Lung (tissue), 12 donors: Measurements from ENCODE around the gene CNN3. TPM values are rescaled to one million over a fixed set of nuclear protein-coding genes. Genes with fewer than 3 reads are reported as not detected.

Experiments used
- ATAC-seq: fragments of 200-7000 bp; cut with Tn5 transposase; one replicate; pipeline ENCODE4 v1.9.1; 2020; ENCODE audit warnings: moderate number of reproducible peaks; ENCODE audit not compliant: insufficient read depth, low FRiP score
- DNase-seq, 3 donors: peaks; one replicate each; pipeline ENCODE4 v3.0.0-alpha.2; 2013 to 2017
- H3K27ac ChIP-seq, 2 donors: one replicate each; pipeline ENCODE4 v1.5.1; 2013; ENCODE audit warnings: mild to moderate bottlenecking in 2 of 2, moderate library complexity in 2 of 2, control low read depth in 1 of 2, inconsistent platforms in 1 of 2, low read depth in 1 of 2, low read length in 1 of 2
- H3K27me3 ChIP-seq, 3 donors: one replicate each; pipeline ENCODE4 v1.5.1; 2013; ENCODE audit warnings: low read length in 2 of 3; ENCODE audit not compliant: control insufficient read depth in 3 of 3, insufficient read depth in 3 of 3
- H3K36me3 ChIP-seq, 4 donors: one replicate each; pipeline ENCODE4 v1.5.1; 2013; ENCODE audit warnings: low read length in 4 of 4, mild to moderate bottlenecking in 1 of 4, moderate library complexity in 1 of 4; ENCODE audit not compliant: control insufficient read depth in 4 of 4, insufficient read depth in 4 of 4
- H3K4me1 ChIP-seq, 5 donors: one replicate each; pipeline ENCODE4 v1.5.1; 2013; ENCODE audit warnings: low read length in 5 of 5, mild to moderate bottlenecking in 2 of 5, moderate library complexity in 1 of 5; ENCODE audit not compliant: control insufficient read depth in 5 of 5, insufficient read depth in 5 of 5
- H3K4me3 ChIP-seq: one replicate; pipeline ENCODE4 v1.5.1; 2013; ENCODE audit warnings: mild to moderate bottlenecking, control low read depth, moderate library complexity
- H3K9ac ChIP-seq, 2 donors: one replicate each; pipeline ENCODE4 v1.5.1; 2013; ENCODE audit warnings: low read length in 2 of 2, control low read depth in 1 of 2; ENCODE audit not compliant: insufficient read depth in 1 of 2
- H3K9me3 ChIP-seq, 4 donors: one replicate each; pipeline ENCODE4 v1.5.1; 2013; ENCODE audit warnings: low read length in 3 of 4, mild to moderate bottlenecking in 1 of 4, moderate library complexity in 1 of 4; ENCODE audit not compliant: control insufficient read depth in 4 of 4, insufficient read depth in 3 of 4
- CTCF ChIP-seq: IDR thresholded peaks from 2 replicates; pipeline ENCODE4 v1.5.1; 2012; ENCODE audit warnings: mild to moderate bottlenecking; ENCODE audit errors: control extremely low read depth, extremely low read depth
- WGBS, 2 donors: extraction: QIAGEN DNeasy Blood & Tissue Kit; methylation state at CpG; one replicate each; pipeline ENCODE4 v1.1.7; 2013; 5-methylcytosine and 5-hydroxymethylcytosine counted together
- polyA plus RNA-seq, 2 donors: library from polyadenylated mRNA; stranded (reverse); fragments of 200-250 nt; gene quantifications; one replicate each; pipeline ENCODE4 v1.2.1, GENCODE V29; 2013
- total RNA-seq, 2 donors: library from RNA; depleted of rRNA in 1 of 2; stranded (reverse); fragments of >200 nt in 1 of 2; gene quantifications; one replicate each; pipeline ENCODE4 v1.2.1, GENCODE V29; 2014 to 2021
- donor health status: control.
- donor health status: control.
- donor health status: Bipolar disorder and iron deficiency.
- donor health status: healthy.
- donor health status: DM: yes; HTN: yes; CAD: no.

Gene CNN3
- total and polyA plus RNA-seq, 4 donors: 79.9 to 265 (median 182) TPM

- Histone ChIP-seq H3K27ac (no peak overlapping the region), H3K27me3 (no peaks in the 10 kb centered on the region), H3K9ac (no peak overlapping the region), H3K9me3 (no peaks in the 10 kb centered on the region), H3K36me3 (no peaks in the 10 kb centered on the region), H3K4me3 (no peak overlapping the region), H3K4me1 (peaks cover 0 to 8% (median 4%) of the 10 kb centered on the region in 5 donors)
- 63 to 82% methylated on average over 4 of the region's 4 CpGs for WGBS, 2 donors
- DNase-seq (no peak), ATAC-seq (no peak)
- no peak for TF ChIP-seq CTCF
Observed at GRCh38 chr1:94872771-94873495, 54.0 kb downstream of the CNN3 start.

GRCh38 chr1:94871031-94871430, 55.9 kb downstream of the CNN3 start:
- 92 to 95% methylated on average over 2 of the region's 2 CpGs for WGBS, 2 donors
- H3K27ac ChIP-seq: no peak overlapping the region
- no peak for TF ChIP-seq CTCF

GRCh38 chr1:94866164-94866807, 60.6 kb downstream of the CNN3 start:
- TF ChIP-seq CTCF: no peak
- no peaks in the 10 kb centered on the region for H3K27me3 ChIP-seq
- H3K4me1 ChIP-seq: peaks cover 10 to 32% (median 16%) of the 10 kb centered on the region in 5 donors
- no peak overlapping the region for H3K9ac ChIP-seq
- no peak overlapping the region for H3K4me3 ChIP-seq
- H3K36me3 ChIP-seq: no peaks in the 10 kb centered on the region
- no peaks in the 10 kb centered on the region for H3K9me3 ChIP-seq
- ATAC-seq: no peak
- peak overlapping the region in 1 of 2 donors; percentile 33 for H3K27ac ChIP-seq
- peak in 2 of 3 donors; percentile 38 to 56 for DNase-seq
- 88 to 90% methylated on average over 4 of the region's 4 CpGs for WGBS, 2 donors

More at GRCh38 chr1:94871031-94871430, 55.9 kb downstream of the CNN3 start:
- DNase-seq: no peak
- peaks cover 0 to 9% (median 4%) of the 10 kb centered on the region in 5 donors for H3K4me1 ChIP-seq
- no peak overlapping the region for H3K9ac ChIP-seq
- no peaks in the 10 kb centered on the region for H3K9me3 ChIP-seq
- no peaks in the 10 kb centered on the region for H3K27me3 ChIP-seq
- H3K4me3 ChIP-seq: no peak overlapping the region
- no peaks in the 10 kb centered on the region for H3K36me3 ChIP-seq
- ATAC-seq: no peak
